ENCODE measurements around the gene CYP19A1. TPM values are rescaled to one million over a fixed set of nuclear protein-coding genes. Genes with fewer than 3 reads are reported as not detected.

Gene CYP19A1
- total and polyA plus RNA-seq, 2 of the 8 experiments (the other 6 are each of a cell fraction or from before 2014, with no cell fraction given): not detected

DNA sequence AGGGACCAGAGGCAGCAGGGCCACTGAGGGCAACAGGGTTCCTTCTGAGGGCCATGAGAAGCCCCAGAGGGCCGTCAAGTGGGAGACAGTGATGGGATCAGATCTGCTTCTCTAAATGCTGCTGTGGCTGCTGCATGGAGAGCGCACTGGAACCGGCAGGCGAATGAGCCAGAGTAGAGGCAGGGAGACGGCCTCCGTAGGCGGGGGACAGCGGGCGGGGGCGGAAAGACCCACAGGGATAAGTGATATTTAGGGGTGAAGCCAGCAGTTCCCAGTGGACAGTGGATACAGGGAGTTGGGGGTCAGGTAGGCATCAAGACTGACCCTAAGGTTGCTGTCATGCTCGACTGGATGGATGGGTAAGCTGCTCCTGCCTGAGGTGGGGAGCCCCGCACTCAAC lies 48.1 kb upstream of the CYP19A1 start (continued):
- no peak for TF ChIP-seq SIN3A (conservative IDR thresholded peaks at IDR 0.05 in 1 of 2, IDR thresholded peaks at IDR 0.05 in 1 of 2; ENCODE audit: low read depth in 1 of 2, low read length in 2 of 2)
